BE2C (cell line): ENCODE data around the gene ATP8B1.
"Not testable (repeated sequence)": the region's sequence is repeated elsewhere in the genome, so short reads cannot be mapped to it uniquely, and the experiment has no call there.

Experiments used
- DNase-seq: peaks from one replicate; pipeline ENCODE4 v3.0.0-alpha.2; 2020
- H3K27me3 ChIP-seq: fragments of 250-450 bp; sonication (Bioruptor Pico); 2 replicates; pipeline ENCODE4 v1.5.1; 2020; ENCODE audit warnings: mild to moderate bottlenecking
- H3K36me3 ChIP-seq: fragments of 250-450 bp; sonication (Bioruptor Pico); 2 replicates; pipeline ENCODE4 v1.5.1; 2020; ENCODE audit warnings: mild to moderate bottlenecking
- H3K4me1 ChIP-seq: fragments of 250-450 bp; sonication (Bioruptor Pico); 2 replicates; pipeline ENCODE4 v1.5.1; 2020
- H3K4me3 ChIP-seq: 2 replicates; pipeline ENCODE4 v1.5.1; 2011; ENCODE audit warnings: low read depth, low read length
- H3K9me3 ChIP-seq: fragments of 250-450 bp; sonication (Bioruptor Pico); 2 replicates; pipeline ENCODE4 v1.5.1; 2020
- CTCF ChIP-seq: IDR thresholded peaks from 2 replicates; pipeline ENCODE4 v1.5.1; 2012; ENCODE audit warnings: mild to moderate bottlenecking, low read depth, low read length

The ATP8B1 gene

GRCh38 chr18:57834616-57835015 lies 31.5 kb upstream of the ATP8B1 start:
- TF ChIP-seq CTCF, result no peak
- Histone ChIP-seq H3K36me3 (no peaks in the 10 kb centered on the region), H3K9me3 (no peaks in the 10 kb centered on the region), H3K4me1 (no peaks in the 10 kb centered on the region), H3K4me3 (no peak overlapping the region), H3K27me3 (no peaks in the 10 kb centered on the region)
- no peak for DNase-seq

GRCh38 chr18:57833441-57834101 lies 30.5 kb upstream of the ATP8B1 start:
- TF ChIP-seq CTCF, result no peak
- Histone ChIP-seq H3K27me3 (no peaks in the 10 kb centered on the region), H3K9me3 (no peaks in the 10 kb centered on the region), H3K4me3 (no peak overlapping the region), H3K36me3 (no peaks in the 10 kb centered on the region), H3K4me1 (no peaks in the 10 kb centered on the region)
- DNase-seq, result no peak

- no peaks in the 10 kb centered on the region for H3K27me3 ChIP-seq
- no peak overlapping the region for H3K4me3 ChIP-seq
- no peak for TF ChIP-seq CTCF
- H3K9me3 ChIP-seq, result no peaks in the 10 kb centered on the region
- DNase-seq, result no peak
- no peaks in the 10 kb centered on the region for H3K4me1 ChIP-seq
- H3K36me3 ChIP-seq, result no peaks in the 10 kb centered on the region
These were observed 29.6 kb upstream of the ATP8B1 start for GRCh38 chr18:57832730-57833129.

- Histone ChIP-seq H3K9me3 (no peaks in the 10 kb centered on the region), H3K4me1 (no peaks in the 10 kb centered on the region), H3K4me3 (no peak overlapping the region), H3K27me3 (no peaks in the 10 kb centered on the region), H3K36me3 (no peaks in the 10 kb centered on the region)
- DNase-seq, result no peak
- no peak for TF ChIP-seq CTCF
These were observed 28.7 kb upstream of the ATP8B1 start for GRCh38 chr18:57831597-57832377.

GRCh38 chr18:57827646-57828045 lies 24.5 kb upstream of the ATP8B1 start:
- Histone ChIP-seq H3K27me3 (no peaks in the 10 kb centered on the region), H3K4me1 (no peaks in the 10 kb centered on the region), H3K4me3 (no peak overlapping the region), H3K9me3 (no peaks in the 10 kb centered on the region), H3K36me3 (no peaks in the 10 kb centered on the region)
- DNase-seq, result no peak
- no peak for TF ChIP-seq CTCF

GRCh38 chr18:57826252-57826651 lies 23.1 kb upstream of the ATP8B1 start:
- Histone ChIP-seq H3K9me3 (no peaks in the 10 kb centered on the region), H3K4me1 (no peaks in the 10 kb centered on the region), H3K4me3 (no peak overlapping the region), H3K36me3 (no peaks in the 10 kb centered on the region), H3K27me3 (no peaks in the 10 kb centered on the region)
- DNase-seq, result no peak
- no peak for TF ChIP-seq CTCF

- not testable (repeated sequence) for H3K36me3 ChIP-seq, H3K27me3 ChIP-seq, H3K9me3 ChIP-seq, H3K4me1 ChIP-seq, DNase-seq, H3K4me3 ChIP-seq
These were observed 17.5 kb upstream of the ATP8B1 start for GRCh38 chr18:57820583-57820982.
